DMS53 (cell line): ENCODE data around the gene FOXR1.
"Not testable (repeated sequence)": the region's sequence is repeated elsewhere in the genome, so short reads cannot be mapped to it uniquely, and the experiment has no call there.

Experiments used
- DNase-seq: peaks from one replicate; lab custom pipeline; 2025; lab: John Stamatoyannopoulos, UW

Gene FOXR1

DNA sequence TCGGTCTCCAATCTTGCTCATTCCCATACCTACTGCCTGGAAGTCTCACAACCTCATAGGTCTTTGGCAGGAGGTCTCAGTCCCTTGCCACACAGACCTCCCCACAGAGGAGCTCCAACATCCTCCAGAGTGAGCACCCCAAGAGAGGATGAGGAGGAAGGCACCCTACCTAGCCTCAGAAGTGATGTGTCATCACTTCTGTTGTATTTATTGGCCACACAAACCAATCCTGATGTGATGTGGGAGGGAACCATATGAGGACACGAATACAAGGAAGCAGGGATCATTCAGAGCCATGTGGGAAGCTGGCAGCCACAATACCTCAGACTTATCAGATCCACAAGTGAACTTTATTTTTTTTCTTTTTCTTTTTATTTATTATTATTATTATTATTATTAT is 24.5 kb upstream of the FOXR1 start:
- no peak for DNase-seq

DNA sequence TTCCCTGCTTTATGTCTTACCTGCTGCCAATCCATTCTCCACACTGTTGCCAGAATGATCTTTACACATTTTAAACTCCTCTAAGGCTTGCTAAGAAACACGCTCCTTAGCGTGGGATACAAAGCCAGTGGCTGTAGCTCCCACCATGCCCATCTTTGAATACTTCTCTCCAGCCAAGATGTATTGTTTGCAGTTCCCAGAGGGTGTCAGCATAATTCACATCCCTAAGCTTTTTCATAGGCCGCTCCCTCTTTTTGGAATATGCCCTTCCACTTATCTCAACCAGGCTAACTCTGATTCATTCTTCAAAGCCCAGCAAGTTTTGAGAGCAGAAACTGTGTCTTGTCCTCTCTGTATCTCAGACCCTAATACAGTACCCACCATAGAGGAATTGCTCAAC is 23.6 kb upstream of the FOXR1 start:
- no peak for DNase-seq

DNA sequence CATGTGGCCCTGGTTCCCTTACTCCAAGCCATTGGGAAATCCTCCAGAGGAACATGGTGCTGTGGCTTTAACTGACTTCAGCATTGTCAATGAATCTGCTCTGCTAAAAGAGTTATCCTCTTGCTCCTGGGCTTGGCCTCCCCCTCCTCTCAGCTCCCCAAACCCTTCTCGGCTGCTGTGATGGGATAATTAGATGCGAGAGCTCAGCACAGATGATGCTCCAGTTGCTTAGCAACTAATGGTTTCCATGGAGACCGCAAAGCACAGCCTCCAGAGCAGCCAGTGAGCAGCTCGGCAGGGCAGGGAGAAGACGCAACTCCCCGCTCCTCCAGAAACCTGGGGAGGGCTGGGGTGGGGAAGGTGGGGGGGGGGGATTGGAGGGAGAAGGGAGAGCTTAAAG is 18.3 kb upstream of the FOXR1 start:
- peak; percentile 81 for DNase-seq

DNA sequence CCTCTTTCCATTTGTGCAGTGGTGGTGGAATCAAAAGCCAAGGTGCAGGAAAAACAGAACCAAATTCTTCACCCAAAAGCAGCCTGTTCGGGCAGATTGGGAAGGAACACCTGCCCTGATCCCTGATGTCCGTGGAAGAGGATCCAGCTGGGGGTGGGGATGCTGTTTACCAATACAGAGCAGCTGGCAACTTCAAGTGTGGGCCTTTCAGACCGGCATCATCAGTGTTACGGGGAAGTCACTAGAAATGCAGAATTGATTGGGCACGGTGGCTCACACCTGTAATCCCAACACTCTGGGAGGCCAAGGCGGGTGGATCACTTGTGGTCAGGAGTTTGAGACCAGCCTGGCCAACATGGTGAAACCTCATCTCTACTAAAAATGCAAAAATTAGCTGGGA is 17.6 kb upstream of the FOXR1 start:
- DNase-seq, result peak; percentile 87

DNA sequence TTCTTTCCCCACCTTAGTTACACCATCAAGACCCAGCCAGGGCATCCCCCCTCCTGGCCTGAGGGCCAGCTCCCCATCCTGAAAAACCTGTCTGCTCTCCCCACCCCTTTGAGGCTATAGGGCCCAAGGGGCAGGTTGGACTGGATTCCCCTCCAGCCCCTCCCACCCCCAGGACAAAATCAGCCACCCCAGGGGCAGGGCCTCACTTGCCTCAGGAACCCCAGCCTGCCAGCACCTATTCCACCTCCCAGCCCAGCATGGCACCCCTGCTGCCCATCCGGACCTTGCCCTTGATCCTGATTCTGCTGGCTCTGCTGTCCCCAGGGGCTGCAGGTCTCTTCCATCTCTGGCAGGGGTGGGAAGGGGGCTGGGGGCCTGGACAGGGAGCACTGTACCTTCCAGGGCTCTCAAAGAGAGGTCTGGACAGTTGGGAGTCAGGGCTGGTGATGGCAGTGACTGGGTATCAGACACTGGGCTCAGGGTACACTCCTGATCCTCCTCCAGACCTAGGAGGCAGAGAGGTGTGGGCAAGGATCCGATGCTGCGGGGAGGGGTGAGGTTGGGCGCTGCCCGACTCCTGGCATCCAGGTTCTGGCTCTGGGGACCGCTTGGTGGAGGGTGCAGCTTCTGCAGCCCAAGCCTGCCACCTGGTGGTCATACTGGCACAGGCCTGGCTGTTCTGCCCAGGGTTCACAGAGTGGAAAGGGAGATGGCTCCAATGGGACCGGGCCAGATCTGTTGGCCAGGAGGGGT is 15.3 kb upstream of the FOXR1 start, which contains the start of gene UPK2:
Gene UPK2 (plus strand): TSS at position 205 of the 753 bp plus-strand sequence. CDS start 53 bp downstream, at position 258.
- peak; percentile 93 for DNase-seq

DNA sequence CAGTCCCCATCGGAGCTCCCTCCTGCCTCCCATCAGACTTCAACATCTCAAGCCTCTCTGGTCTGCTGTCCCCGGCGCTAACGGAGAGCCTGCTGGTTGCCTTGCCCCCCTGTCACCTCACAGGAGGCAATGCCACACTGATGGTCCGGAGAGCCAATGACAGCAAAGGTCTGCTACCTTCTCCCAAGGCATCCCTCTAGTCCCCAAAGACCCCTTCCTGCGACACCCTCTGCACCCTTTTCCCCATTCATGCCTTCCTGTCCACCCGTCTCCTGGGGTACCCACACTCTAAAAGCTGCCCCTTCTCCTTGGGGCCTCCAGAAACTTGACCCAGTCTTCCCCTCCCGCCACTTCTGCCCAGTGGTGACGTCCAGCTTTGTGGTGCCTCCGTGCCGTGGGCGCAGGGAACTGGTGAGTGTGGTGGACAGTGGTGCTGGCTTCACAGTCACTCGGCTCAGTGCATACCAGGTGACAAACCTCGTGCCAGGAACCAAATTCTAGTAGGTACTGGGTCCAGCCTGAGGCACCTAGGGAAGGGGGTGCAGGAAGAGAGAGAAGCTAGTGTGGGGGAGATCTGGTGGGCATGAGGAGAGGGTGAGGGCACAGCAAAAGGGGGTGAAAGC is 14.6 kb upstream of the FOXR1 start:
- DNase-seq, result no peak

DNA sequence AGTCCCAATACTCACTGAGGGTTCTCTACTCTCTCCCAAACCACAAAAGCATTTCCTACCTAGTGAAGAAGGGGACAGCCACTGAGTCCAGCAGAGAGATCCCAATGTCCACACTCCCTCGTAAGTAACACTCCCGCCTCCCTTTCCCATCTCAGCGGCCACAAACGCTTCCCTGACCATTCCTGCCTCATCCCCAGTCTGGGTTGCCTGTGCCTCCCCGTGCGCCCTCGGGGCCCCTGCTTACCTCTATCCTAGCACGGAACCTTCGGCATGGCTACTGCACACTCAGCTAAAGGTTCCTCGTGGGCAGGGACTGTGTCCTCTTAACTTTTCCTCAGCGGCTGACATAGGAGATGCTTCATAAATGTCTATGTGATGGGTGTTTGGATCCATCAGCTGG is 14.0 kb upstream of the FOXR1 start:
- DNase-seq, result no peak

DNA sequence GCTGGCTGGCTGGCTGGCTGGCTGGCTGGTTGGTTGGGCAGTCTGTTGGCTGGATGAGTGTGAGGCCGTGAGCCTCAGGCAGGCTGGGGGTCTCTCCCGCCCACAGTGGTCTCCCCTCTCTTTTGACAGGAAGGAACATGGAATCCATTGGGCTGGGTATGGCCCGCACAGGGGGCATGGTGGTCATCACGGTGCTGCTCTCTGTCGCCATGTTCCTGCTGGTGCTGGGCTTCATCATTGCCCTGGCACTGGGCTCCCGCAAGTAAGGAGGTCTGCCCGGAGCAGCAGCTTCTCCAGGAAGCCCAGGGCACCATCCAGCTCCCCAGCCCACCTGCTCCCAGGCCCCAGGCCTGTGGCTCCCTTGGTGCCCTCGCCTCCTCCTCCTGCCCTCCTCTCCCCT is 13.6 kb upstream of the FOXR1 start:
- no peak for DNase-seq

DNA sequence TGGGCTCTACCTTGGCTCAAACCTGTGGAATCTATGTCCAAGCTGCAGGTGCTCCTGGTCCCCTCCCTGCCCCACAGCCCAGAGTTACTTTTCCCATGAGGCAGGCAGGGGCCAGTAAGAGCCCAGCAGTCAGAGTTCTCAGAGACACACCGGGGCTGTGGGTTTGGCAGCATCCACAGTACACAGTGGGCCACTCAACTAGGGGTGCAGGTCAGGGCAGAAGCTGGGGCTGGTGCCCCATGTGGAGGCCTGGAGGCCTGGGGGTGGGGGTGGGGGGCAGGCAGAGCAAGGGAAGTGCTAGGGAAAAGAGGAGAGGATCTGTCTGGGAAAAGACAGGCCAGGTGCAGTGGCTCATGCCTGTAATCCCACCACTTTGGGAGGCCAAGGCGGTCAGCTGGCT is 13.0 kb upstream of the FOXR1 start:
- no peak for DNase-seq

DNA sequence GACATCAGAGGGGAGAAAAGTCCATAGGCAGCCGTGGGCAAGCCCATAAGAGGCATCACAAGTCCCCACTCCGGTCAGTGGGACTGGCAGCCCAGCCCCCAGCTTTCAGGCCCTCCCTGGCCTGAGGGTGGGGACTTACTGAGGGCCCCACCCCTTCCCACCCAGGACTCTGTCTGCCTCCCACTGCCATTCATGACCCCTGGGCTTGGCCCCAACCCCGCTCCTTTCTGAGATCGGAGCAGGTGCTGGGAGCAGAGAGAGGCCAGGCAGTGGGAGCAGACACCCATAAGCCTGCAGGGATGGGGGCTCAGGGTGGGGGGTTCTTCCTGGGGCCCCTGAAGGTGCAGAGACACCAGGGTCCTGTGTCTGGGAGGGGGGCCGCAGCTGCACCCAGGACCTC is 10.4 kb upstream of the FOXR1 start:
- DNase-seq, result no peak

DNA sequence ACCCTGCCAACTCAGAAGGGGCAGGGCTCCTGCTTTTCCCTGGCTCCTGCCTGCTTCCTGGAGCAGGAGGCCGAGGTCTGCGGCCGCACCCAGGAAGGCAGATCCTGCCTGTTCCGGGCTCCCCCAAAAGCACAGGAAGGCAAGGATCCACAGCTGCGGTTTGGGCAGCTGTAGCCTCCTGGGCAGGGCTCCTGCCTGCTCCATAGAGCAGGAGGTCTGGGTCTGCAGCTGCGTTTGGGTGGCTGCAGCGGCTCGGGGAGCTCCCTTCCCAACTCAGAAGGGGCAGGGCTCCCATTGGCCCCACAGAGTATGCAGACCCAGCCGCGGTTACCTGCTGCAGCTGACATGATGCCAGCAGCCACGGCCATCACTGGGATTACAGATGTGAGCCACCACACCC is 10.0 kb upstream of the FOXR1 start:
- no peak for DNase-seq

DNA sequence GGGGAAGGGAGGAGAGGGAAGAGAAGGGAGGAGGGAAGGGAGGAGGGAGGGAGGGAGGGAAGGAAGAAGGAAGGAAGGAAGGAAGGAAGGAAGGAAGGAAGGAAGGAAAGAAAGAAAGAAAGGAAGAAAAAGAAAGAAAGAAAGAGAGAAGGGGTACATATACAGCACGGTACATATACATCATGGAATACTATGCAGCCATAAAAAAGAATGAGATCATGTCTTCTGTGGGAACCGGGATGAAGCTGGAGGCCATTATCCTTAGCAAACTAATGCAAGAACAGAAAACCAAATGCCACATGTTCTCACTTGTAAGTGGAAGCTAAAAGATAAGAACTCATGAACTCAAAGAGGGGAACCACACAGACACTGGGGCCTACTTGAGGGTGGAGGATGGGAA is 2.1 kb upstream of the FOXR1 start:
- DNase-seq, result not testable (repeated sequence)

DNA sequence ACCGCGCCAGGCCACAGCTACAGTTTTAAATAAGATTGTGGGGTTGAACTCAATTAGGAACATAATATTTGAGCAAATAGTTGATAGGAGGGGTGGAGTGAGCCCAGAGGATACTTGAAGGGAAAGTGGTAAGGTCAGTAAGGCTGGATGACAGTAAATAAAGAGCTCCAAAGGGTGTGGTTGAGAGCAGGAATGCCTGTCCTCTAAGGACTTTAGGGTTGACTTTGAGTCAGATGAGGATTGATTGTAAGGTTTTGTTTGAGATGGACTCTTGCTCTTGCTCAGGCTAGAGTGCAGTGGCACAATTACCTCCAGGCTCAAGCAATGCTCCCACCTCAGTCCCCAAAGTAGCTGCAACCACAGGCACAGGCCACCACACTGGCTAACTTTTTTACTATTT is 2.4 kb downstream of the FOXR1 start:
- no peak for DNase-seq

DNA sequence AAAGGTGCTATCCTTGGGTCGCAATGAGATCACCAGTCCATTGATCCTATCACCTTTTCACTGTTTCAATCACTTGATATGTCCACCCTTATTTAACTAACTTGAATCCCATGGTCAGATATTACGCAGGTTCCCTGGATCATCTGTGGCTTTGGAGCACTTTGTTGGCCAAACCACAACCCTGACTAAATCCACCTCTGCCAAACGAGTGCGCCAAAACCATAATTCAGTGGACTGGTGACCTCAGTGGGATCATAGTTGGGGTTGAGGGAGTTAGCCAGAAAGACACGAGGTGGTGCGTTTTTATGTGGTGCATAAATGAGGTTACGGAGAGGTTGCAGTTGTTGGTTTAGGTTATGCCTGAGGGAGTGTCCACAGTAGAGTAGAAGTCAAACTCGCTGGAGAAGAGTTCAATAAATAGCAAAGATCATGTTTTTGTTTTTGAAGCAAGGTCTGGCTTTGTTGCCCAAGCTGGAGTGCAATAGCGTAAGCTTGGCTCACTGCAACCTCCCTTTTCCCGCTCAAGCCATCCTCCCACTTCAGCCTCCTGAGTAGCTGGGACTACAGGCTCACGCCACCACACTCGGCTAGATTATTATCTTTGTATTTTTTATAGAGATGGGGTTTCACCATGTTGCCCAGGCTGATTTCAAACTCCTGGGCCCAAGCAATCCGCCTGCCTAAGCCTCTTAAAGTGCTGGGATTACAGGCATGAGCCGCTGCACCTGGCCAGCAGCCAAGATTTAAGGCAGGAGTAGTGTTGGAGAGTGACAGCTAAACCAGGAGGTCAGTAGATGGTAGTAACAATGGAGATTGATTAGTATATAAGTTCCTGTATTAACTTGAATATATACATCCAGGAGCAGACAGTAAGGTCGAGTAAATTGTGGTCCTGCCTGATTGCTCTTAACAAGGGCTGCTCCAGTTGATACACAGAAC is 4.5 kb downstream of the FOXR1 start:
- DNase-seq, result peak; percentile 64

DNA sequence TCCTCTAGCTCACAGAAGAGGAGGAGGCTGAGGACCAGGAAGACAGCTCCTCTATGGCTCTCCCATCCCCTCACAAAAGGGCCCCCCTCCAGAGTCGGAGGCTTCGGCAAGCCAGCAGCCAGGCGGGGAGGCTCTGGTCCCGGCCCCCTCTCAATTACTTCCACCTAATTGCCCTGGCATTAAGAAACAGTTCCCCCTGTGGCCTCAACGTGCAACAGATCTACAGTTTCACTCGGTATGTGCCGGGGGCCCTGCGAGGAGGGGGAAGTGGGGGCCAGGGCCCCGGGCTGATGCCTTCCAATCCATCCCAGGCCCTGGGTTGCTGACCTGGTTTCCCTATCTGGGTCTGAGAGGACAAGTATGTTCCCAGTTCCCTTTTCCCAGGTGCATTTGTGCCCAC is 7.9 kb downstream of the FOXR1 start:
- no peak for DNase-seq

DNA sequence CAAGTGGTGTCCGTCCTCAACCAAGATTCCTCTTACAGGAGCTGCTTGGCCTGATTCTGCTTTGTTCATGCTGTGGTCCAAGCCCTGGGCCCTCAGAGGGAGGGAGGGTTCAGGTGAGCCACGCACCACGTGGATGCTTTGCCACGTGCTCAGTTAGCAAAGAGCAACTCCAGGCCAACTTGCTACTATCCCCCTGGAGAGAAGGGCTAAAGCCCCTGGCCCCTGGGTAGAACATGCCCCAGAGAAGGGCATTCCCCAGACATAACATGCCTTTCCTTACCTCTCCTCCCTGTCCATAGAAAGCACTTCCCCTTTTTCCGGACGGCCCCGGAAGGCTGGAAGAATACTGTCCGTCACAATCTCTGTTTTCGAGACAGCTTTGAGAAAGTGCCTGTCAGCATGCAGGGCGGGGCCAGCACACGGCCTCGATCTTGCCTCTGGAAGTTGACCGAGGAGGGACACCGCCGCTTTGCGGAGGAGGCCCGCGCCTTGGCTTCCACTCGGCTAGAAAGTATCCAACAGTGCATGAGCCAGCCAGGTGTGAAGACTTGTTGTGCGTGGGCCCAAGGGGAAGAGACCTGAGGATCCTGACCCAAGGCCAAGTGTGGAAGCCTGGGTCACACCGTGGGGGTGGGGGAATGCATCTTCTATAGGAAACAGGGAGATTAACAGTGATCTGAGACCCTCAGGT is 8.8 kb downstream of the FOXR1 start:
- no peak for DNase-seq

DNA sequence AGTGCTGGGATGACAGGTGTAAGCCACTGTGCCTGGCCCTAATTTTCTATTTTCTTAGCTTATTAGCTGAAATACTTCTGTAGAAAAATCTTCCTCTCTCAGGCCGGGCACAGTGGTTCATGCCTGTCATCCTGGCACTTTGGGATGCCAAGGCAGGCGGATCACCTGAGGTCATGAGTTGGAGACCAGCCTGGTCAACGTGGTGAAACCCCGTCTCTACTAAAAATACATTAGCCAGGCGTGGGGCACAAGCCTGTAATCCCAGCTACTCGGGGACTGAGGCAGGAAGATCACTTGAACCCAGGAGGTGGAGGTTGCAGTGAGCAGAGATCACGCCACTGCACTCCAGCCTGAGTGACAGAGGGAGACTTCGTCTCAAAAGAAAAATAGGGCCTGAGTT is 12.8 kb downstream of the FOXR1 start:
- DNase-seq, result not testable (repeated sequence)

DNA sequence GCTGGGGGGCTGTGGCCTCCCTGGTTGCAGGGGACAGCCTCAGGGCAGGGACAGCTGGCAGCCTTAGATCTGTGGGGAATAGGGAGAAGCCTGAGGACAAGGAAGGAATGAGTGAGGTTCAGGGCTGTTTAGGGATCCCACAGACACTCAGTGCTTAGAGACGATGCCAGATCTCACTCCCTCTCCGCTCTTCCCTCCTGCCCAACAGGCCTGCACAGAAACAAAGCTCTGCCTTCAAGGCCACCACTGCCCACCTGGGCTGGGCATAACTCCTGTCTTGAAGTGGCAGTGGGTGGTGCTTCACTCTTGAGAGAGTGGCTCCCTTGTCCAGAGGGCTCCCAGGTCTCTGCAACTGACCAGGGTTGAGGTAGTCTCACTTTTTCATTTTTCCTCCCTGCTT is 13.3 kb downstream of the FOXR1 start:
- no peak for DNase-seq

DNA sequence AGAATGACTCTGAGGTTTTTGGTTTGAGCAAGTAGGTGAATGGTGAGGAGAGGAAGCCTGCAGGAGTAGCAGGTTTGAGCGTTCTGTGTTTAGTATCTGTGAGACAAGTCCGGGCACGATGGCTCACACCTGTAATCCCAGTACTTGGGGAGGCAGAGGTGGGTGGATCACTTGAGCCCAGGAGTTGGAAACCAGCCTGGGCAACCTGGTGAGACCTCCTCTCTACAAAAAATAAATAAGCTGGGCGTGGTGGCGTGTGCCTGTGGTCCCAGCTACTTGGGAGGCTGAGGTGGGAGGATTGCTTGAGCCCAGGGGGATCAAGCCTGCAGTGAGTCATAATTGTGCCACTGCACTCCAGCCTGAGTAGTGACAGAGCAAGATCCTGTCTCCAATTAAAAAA is 16.7 kb downstream of the FOXR1 start:
- DNase-seq, result no peak

DNA sequence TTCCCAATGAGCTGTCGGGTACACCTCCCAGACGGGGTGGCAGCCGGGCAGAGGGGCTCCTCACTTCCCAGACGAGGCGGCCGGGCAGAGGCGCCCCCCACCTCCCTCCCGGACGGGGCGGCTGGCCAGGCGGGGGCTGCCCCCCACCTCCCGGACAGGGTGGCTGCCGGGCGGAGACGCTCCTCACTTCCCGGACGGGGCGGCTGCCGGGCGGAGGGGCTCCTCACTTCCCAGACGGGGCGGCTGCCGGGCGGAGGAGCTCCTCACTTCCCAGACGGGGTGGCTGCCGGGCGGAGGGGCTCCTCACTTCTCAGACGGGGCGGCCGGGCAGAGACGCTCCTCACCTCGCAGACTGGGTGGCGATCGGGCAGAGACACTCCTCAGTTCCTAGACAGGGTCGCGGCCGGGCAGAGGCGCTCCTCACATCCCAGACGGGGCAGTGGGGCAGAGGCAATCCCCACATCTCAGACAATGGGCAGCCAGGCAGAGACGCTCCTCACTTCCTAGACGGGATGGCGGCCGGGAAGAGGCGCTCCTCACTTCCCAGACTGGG is 20.0 kb downstream of the FOXR1 start:
- not testable (repeated sequence) for DNase-seq

DNA sequence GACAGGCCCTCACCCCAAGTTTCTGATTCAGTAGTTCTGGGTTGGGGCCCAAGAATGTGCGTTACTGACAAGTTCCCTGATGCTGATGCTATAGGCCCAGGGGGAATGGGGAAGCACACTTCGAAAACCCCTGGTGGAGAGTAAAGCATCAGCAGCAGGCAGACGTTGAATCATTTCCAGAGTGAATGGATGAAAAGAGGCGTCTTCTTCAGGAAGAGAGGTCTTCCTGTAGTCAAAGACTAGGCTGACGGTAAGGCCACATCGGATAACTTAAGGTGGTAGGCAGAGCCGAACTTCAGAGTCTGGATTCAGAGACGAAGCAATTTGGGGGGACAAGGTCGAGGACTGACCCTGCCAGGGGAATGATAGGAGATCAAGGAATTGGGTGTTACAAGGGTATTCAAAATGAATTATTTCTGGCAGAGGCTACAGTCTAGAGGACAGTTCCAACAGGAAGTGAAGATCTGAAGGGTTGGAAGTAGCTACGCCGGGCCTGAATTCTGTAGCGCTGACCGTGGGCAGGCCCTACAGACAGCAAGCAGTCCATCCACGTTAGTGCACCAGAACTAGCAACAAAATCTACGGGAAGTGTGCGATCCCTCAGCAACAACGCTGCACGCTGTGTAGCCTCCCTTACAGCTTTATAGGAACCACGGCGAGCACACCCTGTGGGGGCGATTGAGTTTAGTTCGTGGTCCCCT is 25.5 kb downstream of the FOXR1 start:
- peak; percentile 62 for DNase-seq
